Endodermal cell (in vitro differentiated cells): Measurements from ENCODE around the gene CSF3R. TPM values are rescaled to one million over a fixed set of nuclear protein-coding genes. Genes with fewer than 3 reads are reported as not detected.

Source experiments
- DNase-seq: peaks from one replicate; pipeline ENCODE4 v3.0.0-alpha.2; 2017
- H3K27ac ChIP-seq: 2 replicates; pipeline ENCODE4 v1.5.1; 2013; ENCODE audit warnings: mild to moderate bottlenecking, low read depth, low read length, moderate library complexity
- H3K27me3 ChIP-seq: 2 replicates; pipeline ENCODE4 v1.6.1; 2013; ENCODE audit warnings: mild to moderate bottlenecking, low read length, moderate library complexity; ENCODE audit not compliant: insufficient read depth, control insufficient read depth, poor library complexity, severe bottlenecking
- H3K36me3 ChIP-seq: 2 replicates; pipeline ENCODE4 v1.7.0; 2013; ENCODE audit warnings: mild to moderate bottlenecking, low read length, moderate library complexity; ENCODE audit not compliant: control insufficient read depth, insufficient read depth
- H3K4me1 ChIP-seq: one replicate; pipeline ENCODE4 v1.7.0; 2013; ENCODE audit warnings: low read length; ENCODE audit not compliant: control insufficient read depth, insufficient read depth
- H3K4me3 ChIP-seq: 2 replicates; pipeline ENCODE4 v1.5.1; 2013; ENCODE audit warnings: mild to moderate bottlenecking, low read length, moderate library complexity
- H3K9ac ChIP-seq: 2 replicates; pipeline ENCODE4 v1.6.1; 2013; ENCODE audit warnings: mild to moderate bottlenecking, low read length, moderate library complexity; ENCODE audit not compliant: poor library complexity, severe bottlenecking; ENCODE audit errors: extremely low read depth
- H3K9me3 ChIP-seq: 2 replicates; pipeline ENCODE4 v1.6.1; 2013; ENCODE audit warnings: mild to moderate bottlenecking, low read length, moderate library complexity; ENCODE audit not compliant: control insufficient read depth
- H3K27ac Mint-ChIP-seq: 2 replicates; pipeline ENCODE4 v1.8.0; 2020; ENCODE audit warnings: mixed read lengths
- H3K27me3 Mint-ChIP-seq: 2 replicates; pipeline ENCODE4 v1.8.0; 2021; ENCODE audit warnings: mild to moderate bottlenecking, mixed read lengths; ENCODE audit not compliant: insufficient read depth
- H3K36me3 Mint-ChIP-seq: 2 replicates; pipeline ENCODE4 v1.8.0; 2020; ENCODE audit warnings: low read depth, mixed read lengths
- H3K4me1 Mint-ChIP-seq: 2 replicates; pipeline ENCODE4 v1.8.0; 2020; ENCODE audit warnings: mixed read lengths
- H3K4me3 Mint-ChIP-seq: 2 replicates; pipeline ENCODE4 v1.8.0; 2020; ENCODE audit warnings: mild to moderate bottlenecking, moderate library complexity, mixed read lengths
- H3K9me3 Mint-ChIP-seq: 2 replicates; pipeline ENCODE4 v1.8.0; 2020; ENCODE audit warnings: mild to moderate bottlenecking, mixed read lengths
- WGBS, 2 experiments: methylation state at CpG; one replicate each; pipeline versions ENCODE4 v1.1.5 to v1.1.7; 2013; ENCODE audit warnings: missing lambda C conversion rate in 2 of 2, mixed read lengths in 1 of 2; ENCODE audit not compliant: insufficient coverage in 1 of 2, insufficient read length in 1 of 2; 5-methylcytosine and 5-hydroxymethylcytosine counted together
- total RNA-seq, 2 donors: library from RNA; stranded (reverse); fragmentation: NEBNext Ultra II Directional in 1 of 2; extraction: Animal tissue kit (Norgen Biotek cat#: 25700) in 1 of 2; gene quantifications; 2 replicates in 1 of 2; 3 replicates in 1 of 2; pipeline ENCODE4 v1.2.1, GENCODE V29; 2021
- TF ChIP-seq, protein P1 (sequence below): fragments of 200-600 bp; sonication (generic); conservative IDR thresholded peaks from 2 replicates; pipeline ENCODE4 v1.5.0; 2021; ENCODE audit warnings: antibody characterized with exemption, mild to moderate bottlenecking

CSF3R gene
- total RNA-seq, 2 donors from 2014 or later = 1.5 TPM

DNA sequence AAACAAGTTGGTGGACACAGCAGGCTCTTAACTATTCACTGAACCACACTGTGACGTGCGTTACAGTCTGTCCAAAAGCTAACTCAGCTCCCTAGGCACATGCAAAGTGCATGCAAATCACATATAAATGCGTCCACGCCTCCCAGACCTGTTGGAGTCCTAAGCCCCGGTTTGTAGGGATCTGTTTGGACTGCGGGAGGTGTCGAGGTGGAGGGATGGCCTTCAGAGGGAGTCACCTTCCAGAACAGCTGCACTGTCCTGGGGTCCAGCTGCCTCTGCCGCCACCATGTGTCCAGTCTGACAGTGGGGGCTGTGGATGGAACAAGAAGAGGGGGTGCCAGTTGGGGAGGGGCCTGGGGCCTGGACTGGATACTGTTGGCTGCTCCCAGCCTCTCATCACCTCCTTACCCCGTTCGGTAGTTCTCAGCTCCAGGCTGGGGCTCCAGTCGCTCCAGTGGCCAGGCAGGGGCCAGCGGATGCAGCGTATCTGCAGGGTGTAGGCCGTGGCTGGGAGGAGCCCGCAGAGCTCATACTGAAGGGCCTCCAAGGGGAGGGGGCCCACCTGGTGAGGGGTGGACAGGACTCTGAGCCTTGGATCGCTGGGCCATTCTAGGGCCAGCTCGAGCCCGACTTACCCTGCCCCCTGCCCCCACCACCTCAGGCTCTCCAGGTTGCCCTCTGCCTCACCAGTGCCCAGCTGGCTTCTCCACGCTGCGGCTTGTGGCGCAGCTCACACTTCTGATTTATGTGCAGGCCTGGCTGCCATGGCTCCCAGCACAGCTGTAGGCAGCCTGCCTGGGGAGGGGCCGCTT, 10.7 kb downstream of the CSF3R start:
- Mint-ChIP-seq H3K27ac (no peak overlapping the region), H3K4me1 (peaks cover 4% of the 10 kb centered on the region), H3K9me3 (no peaks in the 10 kb centered on the region), H3K4me3 (no peak overlapping the region), H3K36me3 (no peaks in the 10 kb centered on the region), H3K27me3 (peaks cover 42% of the 10 kb centered on the region)
- Histone ChIP-seq H3K4me3 (no peak overlapping the region), H3K36me3 (no peaks in the 10 kb centered on the region), H3K4me1 (no peaks in the 10 kb centered on the region), H3K9ac (no peak overlapping the region), H3K9me3 (no peaks in the 10 kb centered on the region), H3K27ac (peak overlapping the region; percentile 49), H3K27me3 (peaks cover 13% of the 10 kb centered on the region)
- WGBS, 2 experiments = 73 to 87% methylated on average over 9 to 22 of the region's 22 CpGs
- DNase-seq = peak; percentile 65
- TF ChIP-seq, protein P1, sequence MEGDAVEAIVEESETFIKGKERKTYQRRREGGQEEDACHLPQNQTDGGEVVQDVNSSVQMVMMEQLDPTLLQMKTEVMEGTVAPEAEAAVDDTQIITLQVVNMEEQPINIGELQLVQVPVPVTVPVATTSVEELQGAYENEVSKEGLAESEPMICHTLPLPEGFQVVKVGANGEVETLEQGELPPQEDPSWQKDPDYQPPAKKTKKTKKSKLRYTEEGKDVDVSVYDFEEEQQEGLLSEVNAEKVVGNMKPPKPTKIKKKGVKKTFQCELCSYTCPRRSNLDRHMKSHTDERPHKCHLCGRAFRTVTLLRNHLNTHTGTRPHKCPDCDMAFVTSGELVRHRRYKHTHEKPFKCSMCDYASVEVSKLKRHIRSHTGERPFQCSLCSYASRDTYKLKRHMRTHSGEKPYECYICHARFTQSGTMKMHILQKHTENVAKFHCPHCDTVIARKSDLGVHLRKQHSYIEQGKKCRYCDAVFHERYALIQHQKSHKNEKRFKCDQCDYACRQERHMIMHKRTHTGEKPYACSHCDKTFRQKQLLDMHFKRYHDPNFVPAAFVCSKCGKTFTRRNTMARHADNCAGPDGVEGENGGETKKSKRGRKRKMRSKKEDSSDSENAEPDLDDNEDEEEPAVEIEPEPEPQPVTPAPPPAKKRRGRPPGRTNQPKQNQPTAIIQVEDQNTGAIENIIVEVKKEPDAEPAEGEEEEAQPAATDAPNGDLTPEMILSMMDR = no peak

- H3K27me3 ChIP-seq = peaks cover 13% of the 10 kb centered on the region
- no peak overlapping the region for H3K4me3 ChIP-seq
- 58 to 63% methylated on average over 1 to 2 of the region's 2 CpGs for WGBS, 2 experiments
- no peaks in the 10 kb centered on the region for H3K36me3 Mint-ChIP-seq
- no peak for DNase-seq
- no peak overlapping the region for H3K9ac ChIP-seq
- peaks cover 19% of the 10 kb centered on the region for H3K4me1 Mint-ChIP-seq
- TF ChIP-seq, protein P1 = no peak
- peaks cover 7% of the 10 kb centered on the region for H3K4me1 ChIP-seq
- peaks cover 58% of the 10 kb centered on the region for H3K27me3 Mint-ChIP-seq
- H3K4me3 Mint-ChIP-seq = no peak overlapping the region
- H3K9me3 Mint-ChIP-seq = no peaks in the 10 kb centered on the region
- H3K9me3 ChIP-seq = no peaks in the 10 kb centered on the region
- no peak overlapping the region for H3K27ac Mint-ChIP-seq
- no peak overlapping the region for H3K27ac ChIP-seq
- H3K36me3 ChIP-seq = no peaks in the 10 kb centered on the region
Measured at GRCh38 chr1:36469163-36469562, 13.6 kb downstream of the CSF3R start.

GRCh38 chr1:36467700-36468455, 14.8 kb downstream of the CSF3R start:
- TF ChIP-seq, protein P1 = no peak
- no peaks in the 10 kb centered on the region for H3K9me3 Mint-ChIP-seq
- H3K36me3 ChIP-seq = no peaks in the 10 kb centered on the region
- H3K4me1 Mint-ChIP-seq = peaks cover 23% of the 10 kb centered on the region
- no peak for DNase-seq
- H3K9ac ChIP-seq = no peak overlapping the region
- no peak overlapping the region for H3K27ac Mint-ChIP-seq
- H3K36me3 Mint-ChIP-seq = peaks cover 2% of the 10 kb centered on the region
- no peak overlapping the region for H3K27ac ChIP-seq
- WGBS, 2 experiments = 88 to 91% methylated on average over 3 to 10 of the region's 10 CpGs
- peaks cover 50% of the 10 kb centered on the region for H3K27me3 Mint-ChIP-seq
- H3K9me3 ChIP-seq = no peaks in the 10 kb centered on the region
- H3K4me3 ChIP-seq = no peak overlapping the region
- no peak overlapping the region for H3K4me3 Mint-ChIP-seq
- peaks cover 7% of the 10 kb centered on the region for H3K4me1 ChIP-seq
- H3K27me3 ChIP-seq = peaks cover 13% of the 10 kb centered on the region
